Stimulated activated CD4-positive, alpha-beta T cell treated with anti-CD3 and anti-CD28 coated beads, Interleukin-15, amount 100 ng/mL, for 1 hour (primary cell): Measurements from ENCODE around the gene P3H4.
A peak's percentile ranks its signal among the peaks of the same experiment; 100 is the strongest.
"Not testable (repeated sequence)": the region's sequence is repeated elsewhere in the genome, so short reads cannot be mapped to it uniquely, and the experiment has no call there.

ENCODE experiments used
- DNase-seq, 2 donors: peaks; one replicate each; pipeline ENCODE4 v3.0.0-alpha.2; 2020; ENCODE audit warnings: low read depth in 1 of 2, low spot score in 1 of 2

P3H4 gene

DNA sequence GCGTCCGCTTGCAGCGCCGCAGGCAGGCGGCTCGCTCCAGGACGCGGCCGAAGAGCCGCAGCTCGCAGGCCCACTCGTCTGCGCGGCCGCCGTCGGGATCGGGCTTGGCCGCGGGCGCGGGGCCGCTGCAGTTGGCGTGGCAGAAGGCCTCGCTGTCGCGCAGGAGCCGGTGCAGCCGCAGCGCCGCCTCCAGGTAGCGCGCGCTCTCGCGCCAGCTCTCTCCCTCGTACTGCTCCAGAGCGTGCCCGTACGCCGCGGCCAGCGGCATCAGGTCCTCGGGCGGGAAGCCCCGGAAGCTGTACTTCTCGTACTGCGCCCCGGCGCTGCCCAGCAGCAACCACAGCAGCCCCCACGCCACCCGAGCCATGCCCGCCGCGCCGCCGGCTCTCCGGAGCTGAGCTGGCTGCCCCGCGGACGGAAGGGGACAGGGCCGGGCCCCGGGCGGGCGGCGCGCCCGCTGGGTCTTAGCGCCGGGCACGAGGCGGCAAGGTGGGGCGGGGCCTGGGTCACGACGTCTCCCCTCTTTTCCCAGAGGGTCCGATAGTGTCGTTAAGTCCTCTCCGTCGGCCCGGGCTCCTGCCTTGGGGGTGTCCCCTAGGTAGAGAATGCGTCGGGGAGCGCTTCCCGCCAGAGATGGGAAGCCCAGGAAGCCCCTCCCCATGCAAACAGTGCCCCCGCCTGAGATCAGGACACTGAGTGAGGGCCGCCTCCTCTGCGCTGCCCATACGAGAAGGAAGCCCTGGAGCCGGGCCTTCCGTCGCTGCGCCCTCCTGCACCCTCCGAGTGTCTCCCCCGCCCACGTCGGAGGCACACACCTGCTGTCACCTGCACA is at the start of gene P3H4:
P3H4 (minus strand) TSS at position 401 of the 832 bp plus-strand sequence; CDS start at position 367, 34 bp downstream.
- DNase-seq = peak; percentile 50 to 54

- DNase-seq = no peak
Measured at GRCh38 chr17:41860254-41860931, 48.6 kb upstream of the P3H4 start.

- DNase-seq = not testable (repeated sequence)
Measured at GRCh38 chr17:41851382-41851781, 39.6 kb upstream of the P3H4 start.

- no peak for DNase-seq
Measured at GRCh38 chr17:41849251-41849990, 37.7 kb upstream of the P3H4 start.

DNA sequence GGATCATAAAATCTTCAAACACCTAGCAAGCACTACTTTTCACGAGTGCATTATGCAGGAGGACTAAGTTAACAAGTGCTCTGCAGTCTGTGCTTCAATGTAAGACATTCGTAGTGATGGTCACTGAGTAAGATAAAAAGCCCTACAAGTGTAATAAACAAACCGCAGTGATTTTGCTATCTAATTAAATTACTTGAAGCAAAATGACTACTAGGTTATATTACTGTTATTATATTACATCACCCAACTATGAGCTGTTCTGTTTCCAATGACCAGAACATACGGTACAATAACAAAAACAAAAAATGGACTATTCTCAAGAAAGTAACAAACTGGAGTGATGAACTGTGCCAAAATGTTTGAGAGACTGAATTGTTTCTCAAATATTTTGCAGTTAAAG is 37.0 kb upstream of the P3H4 start:
- DNase-seq = no peak

GRCh38 chr17:41844971-41845370 is 33.2 kb upstream of the P3H4 start:
- no peak for DNase-seq

DNA sequence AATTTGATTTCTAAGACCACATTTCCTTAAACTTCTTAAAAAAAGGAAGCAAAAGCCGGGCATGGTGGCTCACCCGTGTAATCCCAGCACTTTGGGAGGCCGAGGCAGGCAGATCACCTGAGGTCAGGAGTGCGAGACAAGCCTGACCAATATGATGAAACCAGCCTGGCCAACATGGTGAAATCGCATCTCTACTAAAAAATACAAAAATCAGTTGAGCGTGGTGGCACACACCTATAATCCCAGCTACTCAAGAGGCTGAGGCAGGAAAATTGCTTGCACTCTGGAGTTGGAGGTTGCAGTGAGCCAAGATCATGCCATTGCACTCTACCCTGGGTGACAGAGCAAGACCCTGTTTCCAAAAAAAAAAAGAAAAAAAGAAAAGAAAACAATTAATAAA is 29.0 kb upstream of the P3H4 start:
- DNase-seq = not testable (repeated sequence)

GRCh38 chr17:41839448-41839847 is 27.7 kb upstream of the P3H4 start:
- DNase-seq = not testable (repeated sequence)

GRCh38 chr17:41837761-41838538 is 26.2 kb upstream of the P3H4 start, which contains the start of gene KLHL10:
Gene KLHL10 (plus strand): TSS chr17:41837825. CDS start chr17:41837933, 108 bp downstream.
- DNase-seq = no peak

DNA sequence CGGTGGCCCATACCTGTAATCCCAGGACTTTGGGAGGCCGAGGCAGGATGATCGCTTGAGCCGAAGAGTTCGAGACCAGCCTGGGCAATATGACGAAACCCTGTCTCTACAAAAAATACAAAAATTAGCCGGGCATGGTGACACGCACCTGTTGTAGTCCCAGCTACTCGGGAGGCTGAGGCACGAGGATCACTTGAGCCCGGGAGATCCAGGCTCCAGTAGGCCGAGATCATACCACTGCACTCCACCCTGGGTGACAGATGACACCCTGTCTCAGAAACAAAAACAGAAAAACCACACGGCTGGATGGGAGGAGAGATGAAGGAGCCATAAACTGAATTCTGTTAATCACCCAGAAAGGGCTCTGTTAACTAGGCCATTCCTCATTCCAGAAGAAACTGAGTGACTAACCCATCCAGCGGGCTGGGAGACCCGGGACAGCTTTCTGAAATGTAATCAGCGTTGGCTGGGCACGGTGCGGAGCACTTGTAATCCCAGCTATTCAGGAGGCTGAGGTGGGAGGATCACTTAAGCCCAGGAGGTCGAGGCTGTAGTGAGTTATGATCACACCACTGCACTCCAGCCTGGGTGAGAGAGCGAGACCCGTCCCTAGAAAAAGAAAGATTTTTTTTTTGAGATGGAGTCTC is 24.9 kb upstream of the P3H4 start:
- no peak for DNase-seq

- DNase-seq = peak; percentile 8 to 38
Measured at GRCh38 chr17:41835800-41836549, 24.2 kb upstream of the P3H4 start, which contains the start of gene NT5C3B. Gene NT5C3B (minus strand): TSS chr17:41836232. CDS start chr17:41836193, 39 bp downstream.

- no peak for DNase-seq
Measured at GRCh38 chr17:41835214-41835799, 23.6 kb upstream of the P3H4 start.

- DNase-seq = not testable (repeated sequence)
Measured at GRCh38 chr17:41829961-41830360, 18.2 kb upstream of the P3H4 start.

- DNase-seq = no peak
Measured at GRCh38 chr17:41825175-41825845, 13.6 kb upstream of the P3H4 start.

DNA sequence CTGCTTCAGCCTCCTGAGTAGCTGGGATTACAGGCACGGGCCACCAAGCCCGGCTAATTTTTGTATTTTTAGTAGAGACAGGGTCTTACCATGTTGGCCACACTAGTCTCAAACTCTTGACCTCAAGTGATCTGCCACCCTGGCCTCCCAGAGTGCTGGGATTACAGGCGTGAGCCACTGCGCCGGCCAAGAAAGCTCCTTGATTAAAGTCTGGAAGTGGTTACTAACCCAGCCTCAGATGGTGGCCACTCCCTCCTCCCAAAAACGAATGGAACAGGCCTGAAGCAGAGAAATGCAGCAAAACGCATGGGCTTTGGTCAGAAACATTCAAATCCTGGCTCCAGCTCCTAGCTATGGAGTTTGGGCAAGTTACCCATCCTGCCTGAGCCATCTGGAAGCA is 12.3 kb upstream of the P3H4 start:
- no peak for DNase-seq

- DNase-seq = no peak
Measured at GRCh38 chr17:41823580-41823979, 11.8 kb upstream of the P3H4 start.

DNA sequence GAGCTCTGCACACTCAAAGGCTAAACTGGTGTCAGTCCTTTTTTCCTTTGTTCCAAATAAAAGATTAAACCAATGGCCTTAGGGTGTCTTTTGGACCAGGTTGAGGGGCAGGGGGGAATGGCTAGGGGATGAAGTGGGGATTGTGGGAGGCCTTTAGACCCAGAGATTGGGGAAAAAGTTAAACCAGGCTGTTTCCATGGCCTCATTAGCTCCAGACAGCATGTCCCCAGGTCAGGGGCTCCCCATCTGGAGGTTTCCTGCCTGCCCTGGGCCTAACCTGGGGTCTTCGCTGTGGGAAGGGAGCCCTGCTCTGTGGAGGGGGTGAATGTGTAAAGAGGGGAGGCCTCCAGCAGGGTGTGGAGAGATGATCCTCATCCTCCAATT is 11.4 kb upstream of the P3H4 start:
- no peak for DNase-seq
